ENCODE data around the gene C11orf16. TPM values are rescaled to one million over a fixed set of nuclear protein-coding genes. Genes with fewer than 3 reads are reported as not detected.
"Not testable (repeated sequence)": the region's sequence is repeated elsewhere in the genome, so short reads cannot be mapped to it uniquely, and the experiment has no call there.

C11orf16 gene, protein sequence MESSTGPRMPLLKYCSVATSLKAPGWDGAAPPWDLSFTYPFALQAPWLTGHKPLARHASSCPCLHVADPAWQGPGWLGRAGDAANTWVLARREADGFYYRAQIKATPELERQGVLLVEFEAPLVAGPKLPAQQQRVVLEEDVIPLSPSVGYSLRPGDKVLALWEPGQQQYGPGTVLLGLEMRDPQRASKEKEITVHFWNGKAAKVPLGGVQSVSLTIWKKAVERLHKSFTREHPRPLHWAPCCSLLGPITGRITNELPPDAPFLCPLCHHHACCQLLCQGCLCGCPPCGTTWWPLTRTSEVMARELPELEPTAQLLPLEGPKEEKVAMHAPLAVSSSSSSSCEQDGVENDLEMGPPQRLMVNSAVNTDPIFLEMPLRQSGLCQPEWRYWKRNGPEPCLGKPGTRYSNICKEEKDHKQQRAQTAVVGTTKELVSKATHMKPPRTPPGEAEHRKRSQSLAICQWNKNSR
- total RNA-seq (not detected in 2 replicates), polyA plus RNA-seq (not detected in 2 replicates)

- H3K4me3 ChIP-seq = no peak within 1 kb of the TSS
Observed at GRCh38 chr11:8932564-8933180, at the start of gene C11orf16. TSS of gene C11orf16 (minus strand) at chr11:8932947. CDS start at chr11:8932308, 639 bp downstream.

GRCh38 chr11:8980485-8980884 lies 47.7 kb upstream of the C11orf16 start:
- no peak for DNase-seq (ENCODE audit: low read depth in 1 of 2, low spot score in 1 of 2)
- Histone ChIP-seq H3K4me1 (ENCODE audit: low read depth) (no peaks in the 10 kb centered on the region), H3K27ac (no peak overlapping the region)

More at GRCh38 chr11:8932564-8933180, at the start of gene C11orf16:
- no peaks in the 10 kb centered on the region for H3K9me3 ChIP-seq (ENCODE audit: low read depth)
- H3K4me1 ChIP-seq (ENCODE audit: low read depth) = peaks cover 4% of the 10 kb centered on the region
- TF ChIP-seq, protein P1, sequence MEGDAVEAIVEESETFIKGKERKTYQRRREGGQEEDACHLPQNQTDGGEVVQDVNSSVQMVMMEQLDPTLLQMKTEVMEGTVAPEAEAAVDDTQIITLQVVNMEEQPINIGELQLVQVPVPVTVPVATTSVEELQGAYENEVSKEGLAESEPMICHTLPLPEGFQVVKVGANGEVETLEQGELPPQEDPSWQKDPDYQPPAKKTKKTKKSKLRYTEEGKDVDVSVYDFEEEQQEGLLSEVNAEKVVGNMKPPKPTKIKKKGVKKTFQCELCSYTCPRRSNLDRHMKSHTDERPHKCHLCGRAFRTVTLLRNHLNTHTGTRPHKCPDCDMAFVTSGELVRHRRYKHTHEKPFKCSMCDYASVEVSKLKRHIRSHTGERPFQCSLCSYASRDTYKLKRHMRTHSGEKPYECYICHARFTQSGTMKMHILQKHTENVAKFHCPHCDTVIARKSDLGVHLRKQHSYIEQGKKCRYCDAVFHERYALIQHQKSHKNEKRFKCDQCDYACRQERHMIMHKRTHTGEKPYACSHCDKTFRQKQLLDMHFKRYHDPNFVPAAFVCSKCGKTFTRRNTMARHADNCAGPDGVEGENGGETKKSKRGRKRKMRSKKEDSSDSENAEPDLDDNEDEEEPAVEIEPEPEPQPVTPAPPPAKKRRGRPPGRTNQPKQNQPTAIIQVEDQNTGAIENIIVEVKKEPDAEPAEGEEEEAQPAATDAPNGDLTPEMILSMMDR (IDR thresholded peaks at IDR 0.05; ENCODE audit: low read depth, low read length) = no peak
- H3K36me3 ChIP-seq = no peaks in the 10 kb centered on the region
- DNase-seq (ENCODE audit: low read depth in 1 of 2, low spot score in 1 of 2) = no peak
- H3K27me3 ChIP-seq = no peaks in the 10 kb centered on the region
- no peak within 1 kb of the TSS for H3K27ac ChIP-seq

DNA sequence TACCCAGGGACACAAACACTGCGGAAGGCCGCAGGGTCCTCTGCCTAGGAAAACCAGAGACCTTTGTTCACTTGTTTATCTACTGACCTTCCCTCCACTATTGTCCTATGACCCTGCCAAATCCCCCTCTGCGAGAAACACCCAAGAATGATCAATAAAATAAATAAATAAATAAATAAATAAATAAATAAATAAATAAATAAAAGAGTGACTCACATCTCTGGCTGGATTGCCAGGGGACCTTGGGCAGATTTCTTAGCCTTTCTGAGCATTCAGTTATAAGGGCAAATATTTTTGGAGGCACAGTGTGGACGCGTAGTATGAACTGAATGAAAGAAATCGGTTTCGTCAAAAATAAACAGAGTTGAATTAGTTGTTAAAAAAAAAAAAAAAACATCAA lies 46.6 kb upstream of the C11orf16 start:
- H3K27me3 ChIP-seq; H3K4me1 ChIP-seq (ENCODE audit: low read depth); H3K27ac ChIP-seq: not testable (repeated sequence)

More at GRCh38 chr11:8980485-8980884, 47.7 kb upstream of the C11orf16 start:
- H3K36me3 ChIP-seq = no peaks in the 10 kb centered on the region
- H3K9me3 ChIP-seq (ENCODE audit: low read depth) = no peaks in the 10 kb centered on the region
- H3K4me3 ChIP-seq = no peak overlapping the region
- H3K27me3 ChIP-seq = no peaks in the 10 kb centered on the region
- TF ChIP-seq, protein P1 (IDR thresholded peaks at IDR 0.05; ENCODE audit: low read depth, low read length) = no peak

DNA sequence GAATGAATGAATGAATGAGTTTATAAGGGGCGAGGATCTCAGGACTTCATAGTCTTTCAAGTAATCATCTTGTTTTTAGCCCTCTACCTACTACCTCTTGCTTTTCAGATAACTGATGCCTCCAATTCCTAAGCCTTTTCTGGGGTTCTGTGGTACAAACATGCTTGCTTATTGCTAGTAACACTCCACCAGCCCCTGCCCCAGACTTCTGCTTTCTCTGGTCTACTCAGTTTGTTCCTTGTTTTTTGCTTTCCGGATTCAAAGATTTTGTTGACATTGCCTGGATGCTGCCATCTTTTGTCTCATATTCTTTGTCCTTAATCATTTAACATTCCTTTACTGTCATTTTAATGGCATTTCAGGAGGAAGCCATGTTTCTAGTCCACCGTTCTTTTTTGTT lies 40.4 kb upstream of the C11orf16 start:
- H3K4me3 ChIP-seq = no peak overlapping the region
- no peaks in the 10 kb centered on the region for H3K9me3 ChIP-seq (ENCODE audit: low read depth)
- H3K4me1 ChIP-seq (ENCODE audit: low read depth) = no peaks in the 10 kb centered on the region
- no peaks in the 10 kb centered on the region for H3K36me3 ChIP-seq
- H3K27ac ChIP-seq = no peak overlapping the region
- TF ChIP-seq, protein P1 (IDR thresholded peaks at IDR 0.05; ENCODE audit: low read depth, low read length) = no peak
- DNase-seq (ENCODE audit: low read depth in 1 of 2, low spot score in 1 of 2) = no peak
- H3K27me3 ChIP-seq = no peaks in the 10 kb centered on the region

More for the DNA sequence above, 46.6 kb upstream of the C11orf16 start:
- H3K36me3 ChIP-seq; H3K4me3 ChIP-seq; H3K9me3 ChIP-seq (ENCODE audit: low read depth); DNase-seq (ENCODE audit: low read depth in 1 of 2, low spot score in 1 of 2): not testable (repeated sequence)

GRCh38 chr11:8971924-8972316 lies 39.2 kb upstream of the C11orf16 start:
- Histone ChIP-seq H3K27me3 (no peaks in the 10 kb centered on the region), H3K36me3 (no peaks in the 10 kb centered on the region), H3K9me3 (ENCODE audit: low read depth) (no peaks in the 10 kb centered on the region), H3K4me3 (no peak overlapping the region), H3K4me1 (ENCODE audit: low read depth) (no peaks in the 10 kb centered on the region), H3K27ac (no peak overlapping the region)
- TF ChIP-seq, protein P1 (IDR thresholded peaks at IDR 0.05; ENCODE audit: low read depth, low read length) = no peak
- DNase-seq (ENCODE audit: low read depth in 1 of 2, low spot score in 1 of 2) = no peak
